ENCODE measurements around the gene OXA1L. TPM values are rescaled to one million over a fixed set of nuclear protein-coding genes. Genes with fewer than 3 reads are reported as not detected.
"Not testable (repeated sequence)": the region's sequence is repeated elsewhere in the genome, so short reads cannot be mapped to it uniquely, and the experiment has no call there.

OXA1L gene
- polyA plus RNA-seq, 1 donor from 2014 or later: 60.7 TPM

DNA sequence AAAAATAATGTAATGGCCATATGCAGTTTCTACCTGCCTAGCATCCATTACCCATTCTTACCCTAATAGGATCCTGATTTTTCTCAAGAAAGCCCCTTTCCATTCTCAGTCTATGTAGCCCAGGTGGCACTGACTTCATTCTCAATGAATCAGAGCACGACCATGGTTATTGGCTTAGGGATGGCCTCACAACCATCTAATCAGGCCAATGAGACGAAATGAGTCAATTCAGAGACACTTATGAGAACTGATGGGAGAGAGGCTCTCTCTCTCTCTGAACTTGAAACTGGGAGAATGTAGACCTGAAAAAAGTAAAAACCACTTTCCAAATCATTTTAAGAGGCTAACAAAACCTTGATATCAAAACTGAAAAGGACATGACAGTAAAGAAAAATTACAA lies 45.3 kb upstream of the OXA1L start:
- TF ChIP-seq, protein P1, sequence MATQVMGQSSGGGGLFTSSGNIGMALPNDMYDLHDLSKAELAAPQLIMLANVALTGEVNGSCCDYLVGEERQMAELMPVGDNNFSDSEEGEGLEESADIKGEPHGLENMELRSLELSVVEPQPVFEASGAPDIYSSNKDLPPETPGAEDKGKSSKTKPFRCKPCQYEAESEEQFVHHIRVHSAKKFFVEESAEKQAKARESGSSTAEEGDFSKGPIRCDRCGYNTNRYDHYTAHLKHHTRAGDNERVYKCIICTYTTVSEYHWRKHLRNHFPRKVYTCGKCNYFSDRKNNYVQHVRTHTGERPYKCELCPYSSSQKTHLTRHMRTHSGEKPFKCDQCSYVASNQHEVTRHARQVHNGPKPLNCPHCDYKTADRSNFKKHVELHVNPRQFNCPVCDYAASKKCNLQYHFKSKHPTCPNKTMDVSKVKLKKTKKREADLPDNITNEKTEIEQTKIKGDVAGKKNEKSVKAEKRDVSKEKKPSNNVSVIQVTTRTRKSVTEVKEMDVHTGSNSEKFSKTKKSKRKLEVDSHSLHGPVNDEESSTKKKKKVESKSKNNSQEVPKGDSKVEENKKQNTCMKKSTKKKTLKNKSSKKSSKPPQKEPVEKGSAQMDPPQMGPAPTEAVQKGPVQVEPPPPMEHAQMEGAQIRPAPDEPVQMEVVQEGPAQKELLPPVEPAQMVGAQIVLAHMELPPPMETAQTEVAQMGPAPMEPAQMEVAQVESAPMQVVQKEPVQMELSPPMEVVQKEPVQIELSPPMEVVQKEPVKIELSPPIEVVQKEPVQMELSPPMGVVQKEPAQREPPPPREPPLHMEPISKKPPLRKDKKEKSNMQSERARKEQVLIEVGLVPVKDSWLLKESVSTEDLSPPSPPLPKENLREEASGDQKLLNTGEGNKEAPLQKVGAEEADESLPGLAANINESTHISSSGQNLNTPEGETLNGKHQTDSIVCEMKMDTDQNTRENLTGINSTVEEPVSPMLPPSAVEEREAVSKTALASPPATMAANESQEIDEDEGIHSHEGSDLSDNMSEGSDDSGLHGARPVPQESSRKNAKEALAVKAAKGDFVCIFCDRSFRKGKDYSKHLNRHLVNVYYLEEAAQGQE (IDR thresholded peaks at IDR 0.05; ENCODE audit: borderline replicate concordance): no peak
- TF ChIP-seq RAD21 (conservative IDR thresholded peaks at IDR 0.05) (no peak), SMC3 (conservative IDR thresholded peaks at IDR 0.05; ENCODE audit: poor library complexity) (no peak), TAF1 (IDR thresholded peaks at IDR 0.05; ENCODE audit: low read depth) (no peak), MXI1 (conservative IDR thresholded peaks at IDR 0.05; ENCODE audit: poor library complexity, severe bottlenecking) (no peak), EP300 (conservative IDR thresholded peaks at IDR 0.05; ENCODE audit: poor library complexity, severe bottlenecking) (no peak), EZH2 (IDR thresholded peaks at IDR 0.05; ENCODE audit: borderline replicate concordance, insufficient read depth, low read length, poor library complexity, severe bottlenecking) (no peak), POLR2AphosphoS5 (IDR thresholded peaks at IDR 0.05) (no peak)
- TF ChIP-seq, protein P2, sequence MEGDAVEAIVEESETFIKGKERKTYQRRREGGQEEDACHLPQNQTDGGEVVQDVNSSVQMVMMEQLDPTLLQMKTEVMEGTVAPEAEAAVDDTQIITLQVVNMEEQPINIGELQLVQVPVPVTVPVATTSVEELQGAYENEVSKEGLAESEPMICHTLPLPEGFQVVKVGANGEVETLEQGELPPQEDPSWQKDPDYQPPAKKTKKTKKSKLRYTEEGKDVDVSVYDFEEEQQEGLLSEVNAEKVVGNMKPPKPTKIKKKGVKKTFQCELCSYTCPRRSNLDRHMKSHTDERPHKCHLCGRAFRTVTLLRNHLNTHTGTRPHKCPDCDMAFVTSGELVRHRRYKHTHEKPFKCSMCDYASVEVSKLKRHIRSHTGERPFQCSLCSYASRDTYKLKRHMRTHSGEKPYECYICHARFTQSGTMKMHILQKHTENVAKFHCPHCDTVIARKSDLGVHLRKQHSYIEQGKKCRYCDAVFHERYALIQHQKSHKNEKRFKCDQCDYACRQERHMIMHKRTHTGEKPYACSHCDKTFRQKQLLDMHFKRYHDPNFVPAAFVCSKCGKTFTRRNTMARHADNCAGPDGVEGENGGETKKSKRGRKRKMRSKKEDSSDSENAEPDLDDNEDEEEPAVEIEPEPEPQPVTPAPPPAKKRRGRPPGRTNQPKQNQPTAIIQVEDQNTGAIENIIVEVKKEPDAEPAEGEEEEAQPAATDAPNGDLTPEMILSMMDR (IDR thresholded peaks at IDR 0.05; ENCODE audit: poor library complexity, severe bottlenecking): no peak
- Histone ChIP-seq H3K4me2 (ENCODE audit: low read length) (no peak overlapping the region), H3F3A (ENCODE audit: insufficient read depth, low read length, poor library complexity, severe bottlenecking) (no peaks in the 10 kb centered on the region), H2AFZ (ENCODE audit: low read depth, low read length) (no peak overlapping the region), H3K4me3 (ENCODE audit: low read length) (no peak overlapping the region), H3K36me3 (ENCODE audit: insufficient read depth, low read length) (no peaks in the 10 kb centered on the region), H3K9me3 (ENCODE audit: low read length) (no peaks in the 10 kb centered on the region), H3K27me3 (ENCODE audit: insufficient read depth, low read depth, low read length) (no peaks in the 10 kb centered on the region), H3K9me2 (ENCODE audit: insufficient read depth, low read length) (no peaks in the 10 kb centered on the region), H3K79me2 (replicated peaks; ENCODE audit: insufficient read depth, low read length) (no peaks in the 10 kb centered on the region), H4K20me1 (ENCODE audit: insufficient read depth) (no peaks in the 10 kb centered on the region), H3K27ac (ENCODE audit: low read length) (no peak overlapping the region), H3K9ac (ENCODE audit: low read length) (no peak overlapping the region)

DNA sequence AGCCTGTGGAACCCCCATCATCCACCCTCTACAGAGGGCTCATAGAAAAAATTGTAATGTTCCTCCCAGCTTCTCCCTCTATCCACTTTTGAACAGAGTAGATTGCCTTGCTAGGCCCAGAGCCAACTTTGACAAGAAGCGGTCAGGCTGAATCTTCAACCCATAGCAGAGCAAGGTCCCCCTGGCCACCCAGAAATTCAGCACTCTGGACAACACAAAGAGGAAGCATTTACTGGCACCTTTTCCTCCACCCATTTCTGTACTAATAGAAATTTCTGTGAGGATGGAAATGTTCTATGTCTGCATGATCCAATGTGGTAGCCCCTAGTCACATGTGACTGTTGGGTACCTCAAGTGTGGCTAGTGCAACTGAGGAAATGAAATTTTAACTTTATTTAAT lies 42.7 kb upstream of the OXA1L start:
- Histone ChIP-seq H3K4me3 (ENCODE audit: low read length) (no peak overlapping the region), H3K9me2 (ENCODE audit: insufficient read depth, low read length) (no peaks in the 10 kb centered on the region), H3K36me3 (ENCODE audit: insufficient read depth, low read length) (no peaks in the 10 kb centered on the region), H3K79me2 (replicated peaks; ENCODE audit: insufficient read depth, low read length) (no peaks in the 10 kb centered on the region), H3K4me2 (ENCODE audit: low read length) (no peak overlapping the region), H2AFZ (ENCODE audit: low read depth, low read length) (no peak overlapping the region), H3K27me3 (ENCODE audit: insufficient read depth, low read depth, low read length) (no peaks in the 10 kb centered on the region), H4K20me1 (ENCODE audit: insufficient read depth) (no peaks in the 10 kb centered on the region), H3F3A (ENCODE audit: insufficient read depth, low read length, poor library complexity, severe bottlenecking) (no peaks in the 10 kb centered on the region), H3K9me3 (ENCODE audit: low read length) (no peaks in the 10 kb centered on the region), H3K27ac (ENCODE audit: low read length) (no peak overlapping the region), H3K9ac (ENCODE audit: low read length) (no peak overlapping the region)
- TF ChIP-seq, protein P2 (IDR thresholded peaks at IDR 0.05; ENCODE audit: poor library complexity, severe bottlenecking): no peak
- no peak for TF ChIP-seq EP300 (conservative IDR thresholded peaks at IDR 0.05; ENCODE audit: poor library complexity, severe bottlenecking)
- no peak for TF ChIP-seq SMC3 (conservative IDR thresholded peaks at IDR 0.05; ENCODE audit: poor library complexity)
- no peak for TF ChIP-seq EZH2 (IDR thresholded peaks at IDR 0.05; ENCODE audit: borderline replicate concordance, insufficient read depth, low read length, poor library complexity, severe bottlenecking)
- TF ChIP-seq TAF1 (IDR thresholded peaks at IDR 0.05; ENCODE audit: low read depth): no peak
- no peak for TF ChIP-seq RAD21 (conservative IDR thresholded peaks at IDR 0.05)
- TF ChIP-seq POLR2AphosphoS5 (IDR thresholded peaks at IDR 0.05): no peak
- TF ChIP-seq MXI1 (conservative IDR thresholded peaks at IDR 0.05; ENCODE audit: poor library complexity, severe bottlenecking): no peak
- TF ChIP-seq, protein P1 (IDR thresholded peaks at IDR 0.05; ENCODE audit: borderline replicate concordance): no peak

DNA sequence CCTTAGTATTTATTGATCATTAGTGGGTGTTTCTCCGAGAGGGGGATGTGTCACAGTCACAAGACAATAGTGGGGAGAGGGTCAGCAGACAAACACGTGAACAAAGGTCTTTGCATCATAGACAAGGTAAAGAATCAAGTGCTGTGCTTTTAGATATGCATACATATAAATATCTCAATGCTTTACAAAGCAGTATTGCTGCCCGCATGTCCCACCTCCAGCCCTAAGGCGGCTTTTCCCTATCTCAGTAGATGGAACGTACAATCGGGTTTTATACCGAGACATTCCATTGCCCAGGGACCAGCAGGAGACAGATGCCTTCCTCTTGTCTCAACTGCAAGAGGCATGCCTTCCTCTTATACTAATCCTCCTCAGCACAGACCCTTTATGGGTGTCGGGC lies 41.6 kb upstream of the OXA1L start:
- not testable (repeated sequence) for H2AFZ ChIP-seq (ENCODE audit: low read depth, low read length); H3F3A ChIP-seq (ENCODE audit: insufficient read depth, low read length, poor library complexity, severe bottlenecking); H3K9ac ChIP-seq (ENCODE audit: low read length); H4K20me1 ChIP-seq (ENCODE audit: insufficient read depth); H3K4me2 ChIP-seq (ENCODE audit: low read length); H3K36me3 ChIP-seq (ENCODE audit: insufficient read depth, low read length); H3K79me2 ChIP-seq (replicated peaks; ENCODE audit: insufficient read depth, low read length); H3K4me3 ChIP-seq (ENCODE audit: low read length); H3K9me3 ChIP-seq (ENCODE audit: low read length); H3K9me2 ChIP-seq (ENCODE audit: insufficient read depth, low read length); H3K27me3 ChIP-seq (ENCODE audit: insufficient read depth, low read depth, low read length); H3K27ac ChIP-seq (ENCODE audit: low read length)
